Ishikawa (cell line): ENCODE data around the gene DHRS13.

ENCODE experiments used
- CEBPB ChIP-seq: IDR thresholded peaks from 2 replicates; pipeline ENCODE4 v1.6.1; 2012
- CREB1 ChIP-seq: IDR thresholded peaks from 2 replicates; pipeline ENCODE4 v1.6.1; 2012; ENCODE audit warnings: low read depth
- EGR1 ChIP-seq: IDR thresholded peaks from 2 replicates; pipeline ENCODE4 v1.6.1; 2012
- EP300 ChIP-seq: IDR thresholded peaks from 2 replicates; pipeline ENCODE4 v1.6.1; 2012; ENCODE audit warnings: borderline replicate concordance
- FOXM1 ChIP-seq: IDR thresholded peaks from 2 replicates; pipeline ENCODE4 v1.6.1; 2012; ENCODE audit warnings: low read depth, borderline replicate concordance
- NFIC ChIP-seq: IDR thresholded peaks from 2 replicates; pipeline ENCODE4 v1.6.1; 2012
- RAD21 ChIP-seq: IDR thresholded peaks from 2 replicates; pipeline ENCODE4 v1.6.1; 2012; ENCODE audit warnings: low read depth
- TAF1 ChIP-seq: IDR thresholded peaks from 2 replicates; pipeline ENCODE4 v1.6.1; 2012; ENCODE audit warnings: low read depth, mild to moderate bottlenecking
- TCF12 ChIP-seq: IDR thresholded peaks from 2 replicates; pipeline ENCODE4 v1.6.1; 2012; ENCODE audit warnings: low read depth
- TEAD4 ChIP-seq: IDR thresholded peaks from 2 replicates; pipeline ENCODE4 v1.6.1; 2012
- YY1 ChIP-seq: IDR thresholded peaks from 2 replicates; pipeline ENCODE4 v1.6.1; 2012; ENCODE audit warnings: low read depth
- ZBTB7A ChIP-seq: IDR thresholded peaks from 2 replicates; pipeline ENCODE4 v1.6.1; 2012; ENCODE audit warnings: low read depth
- TF ChIP-seq, protein P1 (sequence below): IDR thresholded peaks from 2 replicates; pipeline ENCODE4 v1.6.1; 2012; ENCODE audit warnings: low read depth, mild to moderate bottlenecking
- TF ChIP-seq, protein P2 (sequence below): IDR thresholded peaks from 2 replicates; pipeline ENCODE4 v1.6.1; 2012
- TF ChIP-seq, protein P3 (sequence below): IDR thresholded peaks from 2 replicates; pipeline ENCODE4 v1.6.1; 2012

DHRS13 gene

DNA sequence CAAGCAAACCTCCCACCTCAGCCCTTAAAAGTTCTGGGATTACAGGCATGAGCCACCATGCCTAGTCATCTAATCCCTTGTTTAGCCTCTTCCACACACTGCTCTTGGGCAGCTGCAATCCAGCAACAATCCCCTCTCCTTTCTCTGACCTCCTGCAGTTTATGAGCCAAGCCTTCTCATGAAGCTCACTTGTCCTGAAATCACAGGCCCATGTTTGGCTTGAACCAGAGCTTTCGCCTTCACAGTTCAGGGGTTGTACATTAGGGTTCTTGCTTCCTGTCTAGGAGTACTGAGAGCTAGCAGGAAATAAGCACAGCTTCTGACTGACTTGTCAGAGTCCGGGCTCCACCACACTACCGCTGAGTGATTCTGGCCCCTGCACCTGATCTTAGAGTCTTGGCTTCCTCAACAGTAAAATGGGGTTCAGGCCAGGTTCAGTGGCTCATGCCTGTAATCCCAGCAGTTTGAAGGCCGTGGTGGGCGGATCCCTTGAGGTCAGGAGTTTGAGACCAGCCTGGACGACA lies 31.8 kb downstream of the DHRS13 start:
- no peak for TF ChIP-seq YY1
- TF ChIP-seq EGR1, result no peak
- no peak for TF ChIP-seq RAD21
- TF ChIP-seq CREB1, result no peak

DNA sequence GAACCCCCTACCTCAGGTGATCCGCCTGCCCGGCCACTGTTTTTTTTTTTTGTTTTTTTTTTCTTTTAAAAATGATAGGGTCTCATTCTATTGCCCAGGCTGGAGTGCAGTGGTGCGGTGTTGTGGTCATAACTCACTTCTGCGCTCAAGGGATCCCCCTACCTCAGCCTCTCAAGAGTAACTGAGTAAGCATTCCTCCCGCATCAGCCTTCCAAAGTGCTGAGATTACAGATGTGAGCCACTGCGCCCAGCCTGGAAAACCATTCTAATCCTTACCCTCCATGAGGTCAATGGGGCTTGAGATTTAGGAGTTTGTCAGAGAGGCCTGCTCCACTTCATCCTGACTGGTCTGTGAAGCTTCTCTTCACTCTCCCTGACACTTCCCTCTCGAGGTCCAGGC lies 35.6 kb downstream of the DHRS13 start:
- TF ChIP-seq YY1 (no peak), TEAD4 (no peak), FOXM1 (no peak)

DNA sequence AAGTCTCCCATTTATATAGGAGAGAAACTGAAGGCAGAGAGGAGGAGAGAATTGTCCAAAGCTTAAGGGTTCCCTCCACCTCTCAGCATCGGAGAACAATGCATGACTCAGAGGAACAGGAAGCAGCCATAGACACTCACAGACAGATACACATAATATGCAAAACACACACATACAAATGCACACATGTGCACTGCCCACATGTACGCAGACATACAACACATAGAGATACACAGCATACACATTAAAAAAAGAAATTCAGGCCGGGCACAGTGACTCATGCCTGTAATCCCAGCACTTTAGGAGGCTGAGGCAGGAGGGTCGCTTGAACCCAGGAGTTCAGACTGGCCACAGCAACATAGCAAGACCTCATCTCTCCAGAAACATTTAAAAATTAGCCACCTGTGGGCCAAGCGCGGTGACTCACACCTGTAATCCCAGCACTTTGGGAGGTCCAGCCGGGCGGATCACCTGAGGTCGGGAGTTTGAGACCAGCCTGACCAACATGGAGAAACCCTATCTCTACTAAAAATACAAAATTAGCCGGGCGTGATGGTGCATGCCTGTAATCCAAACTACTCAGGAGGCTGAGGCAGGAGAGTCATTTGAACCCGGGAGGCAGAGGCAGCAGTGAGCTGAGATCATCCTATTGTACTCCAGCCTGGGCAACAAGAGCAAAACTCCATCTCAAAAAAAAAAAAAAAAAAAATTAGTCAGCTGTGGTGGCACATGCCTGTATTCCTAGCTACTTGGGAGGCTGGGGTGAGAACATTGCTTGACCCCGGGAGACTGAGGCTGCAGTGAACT lies 36.7 kb downstream of the DHRS13 start:
- no peak for TF ChIP-seq CREB1
- TF ChIP-seq, protein P1, sequence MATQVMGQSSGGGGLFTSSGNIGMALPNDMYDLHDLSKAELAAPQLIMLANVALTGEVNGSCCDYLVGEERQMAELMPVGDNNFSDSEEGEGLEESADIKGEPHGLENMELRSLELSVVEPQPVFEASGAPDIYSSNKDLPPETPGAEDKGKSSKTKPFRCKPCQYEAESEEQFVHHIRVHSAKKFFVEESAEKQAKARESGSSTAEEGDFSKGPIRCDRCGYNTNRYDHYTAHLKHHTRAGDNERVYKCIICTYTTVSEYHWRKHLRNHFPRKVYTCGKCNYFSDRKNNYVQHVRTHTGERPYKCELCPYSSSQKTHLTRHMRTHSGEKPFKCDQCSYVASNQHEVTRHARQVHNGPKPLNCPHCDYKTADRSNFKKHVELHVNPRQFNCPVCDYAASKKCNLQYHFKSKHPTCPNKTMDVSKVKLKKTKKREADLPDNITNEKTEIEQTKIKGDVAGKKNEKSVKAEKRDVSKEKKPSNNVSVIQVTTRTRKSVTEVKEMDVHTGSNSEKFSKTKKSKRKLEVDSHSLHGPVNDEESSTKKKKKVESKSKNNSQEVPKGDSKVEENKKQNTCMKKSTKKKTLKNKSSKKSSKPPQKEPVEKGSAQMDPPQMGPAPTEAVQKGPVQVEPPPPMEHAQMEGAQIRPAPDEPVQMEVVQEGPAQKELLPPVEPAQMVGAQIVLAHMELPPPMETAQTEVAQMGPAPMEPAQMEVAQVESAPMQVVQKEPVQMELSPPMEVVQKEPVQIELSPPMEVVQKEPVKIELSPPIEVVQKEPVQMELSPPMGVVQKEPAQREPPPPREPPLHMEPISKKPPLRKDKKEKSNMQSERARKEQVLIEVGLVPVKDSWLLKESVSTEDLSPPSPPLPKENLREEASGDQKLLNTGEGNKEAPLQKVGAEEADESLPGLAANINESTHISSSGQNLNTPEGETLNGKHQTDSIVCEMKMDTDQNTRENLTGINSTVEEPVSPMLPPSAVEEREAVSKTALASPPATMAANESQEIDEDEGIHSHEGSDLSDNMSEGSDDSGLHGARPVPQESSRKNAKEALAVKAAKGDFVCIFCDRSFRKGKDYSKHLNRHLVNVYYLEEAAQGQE, result no peak
- no peak for TF ChIP-seq ZBTB7A
- no peak for TF ChIP-seq TEAD4
- no peak for TF ChIP-seq YY1
- TF ChIP-seq, protein P2, sequence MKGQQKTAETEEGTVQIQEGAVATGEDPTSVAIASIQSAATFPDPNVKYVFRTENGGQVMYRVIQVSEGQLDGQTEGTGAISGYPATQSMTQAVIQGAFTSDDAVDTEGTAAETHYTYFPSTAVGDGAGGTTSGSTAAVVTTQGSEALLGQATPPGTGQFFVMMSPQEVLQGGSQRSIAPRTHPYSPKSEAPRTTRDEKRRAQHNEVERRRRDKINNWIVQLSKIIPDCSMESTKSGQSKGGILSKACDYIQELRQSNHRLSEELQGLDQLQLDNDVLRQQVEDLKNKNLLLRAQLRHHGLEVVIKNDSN, result no peak

DNA sequence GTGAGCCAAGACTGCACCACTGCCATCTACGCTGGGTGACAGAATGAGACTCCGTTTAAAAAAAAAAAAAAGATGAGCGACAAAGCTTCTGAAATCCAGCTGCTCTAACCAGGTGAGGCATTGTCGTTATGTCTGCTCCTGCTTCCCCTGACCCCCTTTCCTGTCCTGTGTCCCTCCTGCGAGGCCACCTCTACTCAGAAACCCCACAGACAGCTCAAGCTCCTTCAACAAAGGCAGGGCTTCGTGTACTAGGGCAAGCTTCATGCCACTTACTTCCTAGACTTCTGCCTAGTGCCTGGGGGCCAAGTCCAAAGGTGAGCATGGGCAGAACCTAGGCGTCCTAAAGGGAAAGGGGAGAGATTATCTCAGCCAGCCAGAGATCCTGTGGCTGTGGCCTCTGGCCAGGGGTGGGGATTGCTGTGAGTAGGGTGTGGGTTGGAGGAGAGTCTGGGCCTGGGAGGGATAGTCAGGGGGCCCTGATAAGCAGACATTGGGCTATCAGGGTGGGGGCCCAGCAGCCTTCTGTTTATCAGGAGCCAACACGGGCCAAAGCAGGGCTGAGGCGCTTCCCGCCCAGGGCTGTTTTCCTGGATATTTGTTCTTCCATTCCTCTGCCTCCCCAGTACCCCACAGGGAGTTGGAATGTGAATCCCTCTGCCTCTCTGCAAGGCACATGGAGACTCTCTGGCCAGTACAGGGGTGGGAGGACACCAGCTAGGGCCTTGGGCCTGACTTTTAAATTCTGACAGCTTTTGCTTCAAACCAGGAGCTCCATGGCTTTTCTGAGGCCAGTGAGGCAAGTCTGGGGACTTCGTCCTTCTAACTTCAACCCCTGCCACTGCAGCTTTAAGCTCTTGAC lies 37.7 kb downstream of the DHRS13 start:
- TF ChIP-seq RAD21 (no peak), EP300 (no peak), TEAD4 (no peak), CREB1 (no peak), TCF12 (no peak), NFIC (no peak), YY1 (no peak), TAF1 (no peak), ZBTB7A (no peak), CEBPB (no peak)
- TF ChIP-seq, protein P2, result no peak
- TF ChIP-seq, protein P1, result no peak
- TF ChIP-seq, protein P3, sequence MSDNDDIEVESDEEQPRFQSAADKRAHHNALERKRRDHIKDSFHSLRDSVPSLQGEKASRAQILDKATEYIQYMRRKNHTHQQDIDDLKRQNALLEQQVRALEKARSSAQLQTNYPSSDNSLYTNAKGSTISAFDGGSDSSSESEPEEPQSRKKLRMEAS, result no peak

DNA sequence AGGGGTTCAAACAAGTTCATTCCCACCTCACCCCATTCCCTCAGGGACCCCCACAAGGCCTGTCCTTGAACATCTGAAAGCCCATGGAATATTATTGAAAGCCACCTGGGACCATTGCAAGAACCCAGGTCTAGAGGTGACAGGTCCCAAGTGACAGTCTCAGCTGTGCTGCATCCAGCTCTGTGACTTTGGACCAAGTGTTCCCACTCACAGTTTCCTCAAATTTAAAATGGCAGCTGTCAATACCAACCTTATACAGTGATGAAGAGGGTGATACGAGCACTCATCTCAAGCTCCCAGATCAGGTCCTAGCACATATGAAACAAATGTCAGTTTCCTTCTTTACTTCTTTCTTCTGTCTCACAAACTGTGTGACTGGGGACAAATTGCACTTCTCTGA lies 38.9 kb downstream of the DHRS13 start:
- TF ChIP-seq, protein P2, result no peak
- TF ChIP-seq EGR1 (no peak), FOXM1 (no peak), CEBPB (no peak), YY1 (no peak), RAD21 (no peak), ZBTB7A (no peak), NFIC (no peak), CREB1 (no peak), TAF1 (no peak), EP300 (no peak), TCF12 (no peak), TEAD4 (no peak)
- TF ChIP-seq, protein P1, result no peak
- TF ChIP-seq, protein P3, result no peak
